Measurements from ENCODE around the gene GATAD2A. TPM values are rescaled to one million over a fixed set of nuclear protein-coding genes. Genes with fewer than 3 reads are reported as not detected.

The GATAD2A gene
- total and polyA plus RNA-seq, 7 donors = 18.5 to 138 (median 30.2) TPM

DNA sequence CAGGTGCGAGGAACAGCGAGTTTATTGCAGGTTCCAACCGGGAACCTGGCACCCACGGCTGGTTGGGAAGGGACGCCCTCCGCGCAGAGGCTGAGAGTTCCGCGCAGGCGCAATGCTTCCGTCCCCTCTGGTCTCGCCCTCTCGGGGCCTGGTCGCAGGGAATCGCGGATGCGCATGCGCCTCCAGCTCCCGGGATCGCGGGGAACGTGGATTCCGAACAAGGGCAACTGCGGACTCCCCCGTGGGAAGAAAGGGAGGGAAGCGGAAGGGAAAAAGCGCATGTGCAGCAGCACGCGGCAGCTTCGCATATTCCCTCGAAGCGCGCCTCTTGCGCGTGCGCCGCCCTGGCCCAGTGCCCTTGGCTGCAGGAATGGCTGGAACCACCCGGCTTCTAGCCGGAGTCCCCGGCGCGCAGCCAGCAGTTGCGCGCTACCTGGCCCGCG lies 108.8 kb downstream of the GATAD2A start:
- Histone ChIP-seq H3K9me3 (no peaks in the 10 kb centered on the region), H3K27ac (peak overlapping the region; percentile 20 to 90 (median 80)), H3K27me3 (no peaks in the 10 kb centered on the region), H3K4me3 (peak overlapping the region; percentile 16 to 43 (median 36)), H3K4me1 (peaks cover 0 to 42% (median 41%) of the 10 kb centered on the region in 4 donors), H3K36me3 (peaks cover 0 to 7% (median 0%) of the 10 kb centered on the region in 4 donors)
- peak in 1 of 4 donors; percentile 51 for TF ChIP-seq EP300 (IDR thresholded peaks at IDR 0.05)
- TF ChIP-seq CTCF (IDR thresholded peaks at IDR 0.05) = no peak
- no peak for TF ChIP-seq POLR2A (IDR thresholded peaks at IDR 0.05)
- TF ChIP-seq POLR2AphosphoS5 (IDR thresholded peaks at IDR 0.05) = peak; percentile 18 to 73 (median 54)
- DNase-seq = peak; percentile 95
- WGBS, 2 donors = 34 to 80% methylated on average over 46 of the region's 46 CpGs
- intact Hi-C loops (cut with DNase I) = loop anchor here (10.0 kb wide), 1 partner anchor 319 kb away; the partner anchor contains the start of genes BORCS8 and RFXANK

DNA sequence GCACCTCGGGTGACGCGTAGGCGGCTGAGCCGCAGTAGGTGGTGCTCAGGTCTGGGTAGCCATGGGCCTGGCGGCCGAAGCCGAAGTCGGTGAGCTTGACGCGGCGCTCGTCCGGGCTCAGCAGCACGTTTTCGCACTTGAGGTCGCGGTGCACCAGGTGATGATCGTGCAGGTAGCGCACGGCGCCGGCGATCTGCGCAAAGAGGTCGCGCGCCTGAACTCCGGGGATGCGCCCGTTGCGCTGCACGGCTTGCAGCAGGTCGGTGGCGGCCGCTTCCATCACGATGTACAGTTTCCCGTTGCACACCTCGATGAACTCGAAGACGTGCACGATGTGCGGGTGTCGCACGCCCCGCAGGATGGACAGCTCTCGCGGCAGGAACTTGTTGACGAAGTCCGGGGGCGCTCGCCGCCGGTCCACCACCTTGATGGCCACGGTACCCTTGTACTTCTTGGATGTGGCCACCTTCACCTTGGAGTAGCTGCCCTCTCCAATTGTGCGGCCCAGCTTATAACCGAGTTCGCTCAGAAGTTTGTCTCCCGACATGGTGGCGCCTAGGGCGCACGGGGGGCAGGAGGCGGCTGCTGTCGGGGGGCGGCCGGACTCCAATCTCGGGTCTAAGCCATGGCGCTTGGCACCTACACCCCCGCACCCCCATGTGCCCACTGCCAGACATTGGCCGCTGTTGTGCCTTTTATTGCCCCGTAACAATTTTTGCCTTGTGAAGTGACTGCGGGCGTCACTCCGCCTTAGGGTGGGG lies 109.6 kb downstream of the GATAD2A start, which contains the start of gene TSSK6:
Gene TSSK6, minus strand, starts transcription at position 668 of the 761 bp plus-strand sequence. Its CDS starts 121 bp downstream, at position 547.
- DNase-seq = no peak
- Histone ChIP-seq H3K4me1 (peaks cover 0 to 47% (median 45%) of the 10 kb centered on the region in 4 donors), H3K27ac (peak within 1 kb of the TSS; percentile 85 to 90 (median 88)), H3K9me3 (no peaks in the 10 kb centered on the region), H3K4me3 (peak within 1 kb of the TSS; percentile 72 to 78 (median 73)), H3K36me3 (peaks cover 0 to 15% (median 0%) of the 10 kb centered on the region in 4 donors), H3K27me3 (no peaks in the 10 kb centered on the region)
- 87 to 91% methylated on average over 74 of the region's 74 CpGs for WGBS, 2 donors
- intact Hi-C loops (cut with DNase I) = loop anchor here (10.0 kb wide), 1 partner anchor 320 kb away; the partner anchor contains the start of genes BORCS8 and RFXANK
- TF ChIP-seq POLR2A (IDR thresholded peaks at IDR 0.05) = no peak

DNA sequence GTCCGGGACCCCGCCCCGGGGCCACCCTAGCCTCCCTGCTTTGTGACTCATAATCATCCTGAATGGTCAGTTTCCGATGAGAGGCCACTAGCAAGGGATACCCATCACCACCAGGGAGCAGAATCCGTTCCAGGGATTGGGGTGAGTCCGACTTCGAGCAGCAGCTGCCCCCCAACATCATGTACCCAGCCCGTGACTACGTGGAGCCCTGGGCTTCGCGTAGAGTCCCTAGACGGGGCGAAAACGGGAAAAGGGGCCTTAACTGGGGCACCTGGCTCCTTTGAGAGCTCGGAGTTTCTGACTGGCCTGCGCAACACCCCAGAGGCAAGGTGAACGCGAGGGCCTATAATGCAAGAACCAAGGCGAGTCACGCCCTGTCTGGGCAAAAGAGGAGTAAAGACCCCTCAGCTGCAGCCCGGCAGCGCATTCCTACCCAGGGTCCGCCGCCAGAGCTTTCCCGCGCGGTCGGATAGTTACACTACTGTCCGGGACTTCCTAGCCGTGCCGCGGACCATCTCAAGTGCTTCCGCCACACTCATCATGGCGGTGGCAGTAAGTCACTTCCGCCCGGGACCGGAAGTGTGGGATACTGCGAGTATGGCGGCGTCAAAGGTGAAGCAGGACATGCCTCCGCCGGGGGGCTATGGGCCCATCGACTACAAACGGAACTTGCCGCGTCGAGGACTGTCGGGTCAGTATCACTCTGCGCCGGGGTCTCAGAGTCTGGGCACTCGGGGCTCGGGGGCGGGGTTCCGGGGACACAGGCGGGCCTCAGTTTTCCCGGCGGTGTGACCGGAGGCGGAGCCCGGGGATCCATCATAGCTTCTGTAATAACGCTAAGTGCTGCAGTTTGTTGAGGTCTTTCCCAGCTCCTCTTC lies 110.4 kb downstream of the GATAD2A start, which contains the start of gene NDUFA13:
Gene NDUFA13, plus strand, starts transcription at position 584 of the 878 bp plus-strand sequence. Its CDS starts 14 bp downstream, at position 598.
- H3K9me3 ChIP-seq = no peaks in the 10 kb centered on the region
- intact Hi-C loops (cut with DNase I) = loop anchor here (10.0 kb wide), 1 partner anchor 321 kb away; the partner anchor contains the start of genes BORCS8 and RFXANK
- peak; percentile 96 for DNase-seq
- WGBS, 2 donors = 2 to 5% methylated on average over 61 of the region's 61 CpGs
- peaks cover 0 to 24% (median 0%) of the 10 kb centered on the region in 4 donors for H3K36me3 ChIP-seq
- H3K4me1 ChIP-seq = peaks cover 0 to 52% (median 46%) of the 10 kb centered on the region in 4 donors
- H3K27ac ChIP-seq = peak within 1 kb of the TSS; percentile 85 to 90 (median 88)
- TF ChIP-seq POLR2A (IDR thresholded peaks at IDR 0.05) (peak; percentile 71 to 81), CTCF (IDR thresholded peaks at IDR 0.05) (no peak), EP300 (IDR thresholded peaks at IDR 0.05) (no peak), POLR2AphosphoS5 (IDR thresholded peaks at IDR 0.05) (peak; percentile 100)
- no peaks in the 10 kb centered on the region for H3K27me3 ChIP-seq
- H3K4me3 ChIP-seq = peak within 1 kb of the TSS; percentile 72 to 78 (median 73)

- no peaks in the 10 kb centered on the region for H3K27me3 ChIP-seq
- H3K27ac ChIP-seq = peak overlapping the region in 2 of 4 donors; percentile 88 to 90
- TF ChIP-seq POLR2A (IDR thresholded peaks at IDR 0.05) (no peak), POLR2AphosphoS5 (IDR thresholded peaks at IDR 0.05) (no peak), CTCF (IDR thresholded peaks at IDR 0.05) (no peak), EP300 (IDR thresholded peaks at IDR 0.05) (no peak)
- no peaks in the 10 kb centered on the region for H3K9me3 ChIP-seq
- intact Hi-C loops (cut with DNase I) = loop anchor here (10.0 kb wide), 1 partner anchor 322 kb away; the partner anchor contains the start of genes BORCS8 and RFXANK
- H3K36me3 ChIP-seq = peaks cover 0 to 29% (median 0%) of the 10 kb centered on the region in 4 donors
- H3K4me1 ChIP-seq = peaks cover 0 to 53% (median 49%) of the 10 kb centered on the region in 4 donors
- H3K4me3 ChIP-seq = peak overlapping the region in 3 of 4 donors; percentile 72 to 78 (median 72)
- WGBS, 2 donors = 90 to 93% methylated on average over 10 of the region's 10 CpGs
- DNase-seq = no peak
These were observed 111.8 kb downstream of the GATAD2A start for GRCh38 chr19:19517235-19517619.

All from sigmoid colon (tissue), 7 donors.